Effector CD4-positive, alpha-beta T cell (primary cell): Measurements from ENCODE around the gene TP53TG5.

Experiments
- DNase-seq: peaks from one replicate; pipeline ENCODE4 v3.0.0-alpha.2; 2020

Gene TP53TG5

GRCh38 chr20:45322952-45323383, 55.2 kb downstream of the TP53TG5 start:
- DNase-seq: no peak
